SHP77 treated with DMSO at 0.1 percent for 48 hours (cell line): ENCODE measurements around the gene CDON.

Experiments
- DNase-seq: peaks from one replicate; lab custom pipeline; 2025; lab: John Stamatoyannopoulos, UW

CDON gene

GRCh38 chr11:126062679-126063506 lies at the start of gene CDON:
Gene CDON (minus strand): TSS chr11:126062866. CDS start chr11:126023476, 39,390 bp downstream.
- peak; percentile 89 for DNase-seq

- no peak for DNase-seq
Observed at GRCh38 chr11:126111458-126112116, 48.9 kb upstream of the CDON start.

- DNase-seq: no peak
Observed at GRCh38 chr11:126109941-126110731, 47.5 kb upstream of the CDON start.

GRCh38 chr11:126106594-126107328 lies 44.1 kb upstream of the CDON start:
- no peak for DNase-seq

GRCh38 chr11:126105748-126106080 lies 43.0 kb upstream of the CDON start:
- no peak for DNase-seq

GRCh38 chr11:126105022-126105747 lies 42.5 kb upstream of the CDON start:
- DNase-seq: no peak

GRCh38 chr11:126104420-126104819 lies 41.8 kb upstream of the CDON start:
- DNase-seq: peak; percentile 27

GRCh38 chr11:126103150-126103549 lies 40.5 kb upstream of the CDON start:
- no peak for DNase-seq

- no peak for DNase-seq
Observed at GRCh38 chr11:126102436-126102981, 39.8 kb upstream of the CDON start.

- DNase-seq: no peak
Observed at GRCh38 chr11:126101930-126102283, 39.2 kb upstream of the CDON start.

GRCh38 chr11:126101251-126101929 lies 38.7 kb upstream of the CDON start:
- no peak for DNase-seq

GRCh38 chr11:126100716-126101115 lies 38.0 kb upstream of the CDON start:
- DNase-seq: no peak

- DNase-seq: no peak
Observed at GRCh38 chr11:126098204-126098769, 35.6 kb upstream of the CDON start.

- no peak for DNase-seq
Observed at GRCh38 chr11:126095745-126096144, 33.1 kb upstream of the CDON start.

GRCh38 chr11:126090452-126090851 lies 27.8 kb upstream of the CDON start:
- no peak for DNase-seq

- no peak for DNase-seq
Observed at GRCh38 chr11:126088999-126089398, 26.3 kb upstream of the CDON start.

- no peak for DNase-seq
Observed at GRCh38 chr11:126086248-126086647, 23.6 kb upstream of the CDON start.

GRCh38 chr11:126084608-126084912 lies 21.9 kb upstream of the CDON start:
- no peak for DNase-seq

- DNase-seq: no peak
Observed at GRCh38 chr11:126083829-126084607, 21.4 kb upstream of the CDON start.
